HG03442 (cell line): ENCODE results near the gene RGMA.
"Not testable (repeated sequence)": the region's sequence is repeated elsewhere in the genome, so short reads cannot be mapped to it uniquely, and the experiment has no call there.

Experiments
- ATAC-seq: cut with Tn5 transposase; IDR thresholded peaks from one replicate; pipeline ENCODE4 v1.9.1; 2021; ENCODE audit warnings: mild to moderate bottlenecking, moderate library complexity; ENCODE audit not compliant: unreplicated experiment

The RGMA gene

GRCh38 chr15:93035953-93036810 is 52.8 kb downstream of the RGMA start:
- ATAC-seq, result peak; percentile 88

- peak; percentile 21 for ATAC-seq
These were observed 53.7 kb downstream of the RGMA start for GRCh38 chr15:93035092-93035915.

- ATAC-seq, result no peak
These were observed 54.5 kb downstream of the RGMA start for GRCh38 chr15:93034512-93034911.

GRCh38 chr15:93033434-93034045 is 55.5 kb downstream of the RGMA start:
- no peak for ATAC-seq

- not testable (repeated sequence) for ATAC-seq
These were observed 56.4 kb downstream of the RGMA start for GRCh38 chr15:93032515-93033206.

GRCh38 chr15:93031557-93032384 is 57.2 kb downstream of the RGMA start:
- ATAC-seq, result not testable (repeated sequence)

- no peak for ATAC-seq
These were observed 57.9 kb downstream of the RGMA start for GRCh38 chr15:93031103-93031464.

- ATAC-seq, result peak; percentile 85
These were observed 58.4 kb downstream of the RGMA start for GRCh38 chr15:93030430-93031102.

- ATAC-seq, result no peak
These were observed 59.1 kb downstream of the RGMA start for GRCh38 chr15:93029836-93030429.

- ATAC-seq, result no peak
These were observed 59.7 kb downstream of the RGMA start for GRCh38 chr15:93029214-93029835.

- ATAC-seq, result no peak
These were observed 60.3 kb downstream of the RGMA start for GRCh38 chr15:93028632-93029213.

GRCh38 chr15:93028111-93028631 is 60.8 kb downstream of the RGMA start:
- ATAC-seq, result no peak

GRCh38 chr15:93027413-93027812 is 61.6 kb downstream of the RGMA start:
- ATAC-seq, result no peak

GRCh38 chr15:93026380-93026817 is 62.6 kb downstream of the RGMA start:
- no peak for ATAC-seq

GRCh38 chr15:93025625-93025982 is 63.4 kb downstream of the RGMA start:
- no peak for ATAC-seq

- ATAC-seq, result no peak
These were observed 64.0 kb downstream of the RGMA start for GRCh38 chr15:93024716-93025624.

- ATAC-seq, result no peak
These were observed 64.7 kb downstream of the RGMA start for GRCh38 chr15:93024293-93024692.
